Measurements from ENCODE around the gene HAUS1.

GRCh38 chr18:46069524-46069923, 34.7 kb upstream of the HAUS1 start:
- no peak for TF ChIP-seq CTCF (IDR thresholded peaks at IDR 0.05; ENCODE audit: low read depth, low read length, poor library complexity, severe bottlenecking)
- TF ChIP-seq EZH2phosphoT487 (IDR thresholded peaks at IDR 0.05; ENCODE audit: borderline replicate concordance, low read length) = no peak

Measured in DOHH2 (cell line).